Left ventricle myocardium superior (tissue), 1 donor: ENCODE results near the gene KRT75. TPM values are rescaled to one million over a fixed set of nuclear protein-coding genes. Genes with fewer than 3 reads are reported as not detected.

Source experiments
- ATAC-seq: fragments of 200-7000 bp; cut with Tn5 transposase; one replicate; pipeline ENCODE4 v1.9.1; 2020; ENCODE audit warnings: mild to moderate bottlenecking, moderate library complexity
- DNase-seq: peaks from one replicate; pipeline ENCODE4 v3.0.0-alpha.2; 2020
- intact Hi-C: fragments of 100-400 bp; cut with micrococcal nuclease; formaldehyde crosslinking; loops from one replicate; pipeline ENCODE4 v1.11.0; 2022
- total RNA-seq: library from RNA; stranded (reverse); fragmentation: NEBNext Ultra II Directional; extraction: Animal tissue kit (Norgen Biotek cat#: 25700); gene quantifications from one replicate; pipeline ENCODE4 v1.2.1, GENCODE V29; 2021
- donor health status: DM: no; HTN: yes; CAD: no; lungs with severe emphysema.

KRT75 gene
- total RNA-seq, 1 donor from 2014 or later = not detected

DNA sequence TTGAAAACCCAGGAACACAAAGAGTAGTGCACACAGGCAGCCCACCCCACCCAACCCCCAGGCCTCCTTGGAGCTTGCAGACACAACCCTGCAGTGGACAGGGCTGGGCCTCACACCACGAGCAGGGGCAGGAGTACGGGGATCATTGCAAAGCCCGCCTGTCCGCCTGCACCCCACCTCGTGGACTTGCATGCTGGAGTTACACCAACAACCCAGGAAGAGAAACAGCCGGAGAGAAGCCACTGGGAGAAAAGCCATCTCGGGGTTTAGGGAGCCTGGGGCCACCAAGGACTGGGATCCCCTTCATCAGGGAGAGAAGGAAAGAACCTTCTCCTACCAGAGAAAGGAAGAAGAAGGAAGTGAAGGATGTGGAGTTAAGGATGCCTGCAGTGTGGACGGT lies 56.9 kb downstream of the KRT75 start:
- DNase-seq (no peak), ATAC-seq (no peak)
- intact Hi-C loops = loop anchor here (10.0 kb wide), 1 partner anchor 498 kb away; no protein-coding TSS in a partner anchor

Other genes starting within 250 kb of the KRT75 start
- not detected for gene KRT80, start 242.4 kb downstream of the KRT75 start, total RNA-seq
- 0.69 TPM for gene KRT7, start 201.1 kb downstream of the KRT75 start, total RNA-seq
- not detected for gene KRT86, start 159.7 kb downstream of the KRT75 start, total RNA-seq
- not detected for gene KRT81, start 142.8 kb downstream of the KRT75 start, total RNA-seq
- gene KRT83, start 113.0 kb downstream of the KRT75 start, total RNA-seq = not detected
- not detected for gene KRT85, start 66.9 kb downstream of the KRT75 start, total RNA-seq
- not detected for gene KRT84, start 48.7 kb downstream of the KRT75 start, total RNA-seq
- gene KRT82, start 28.0 kb downstream of the KRT75 start, total RNA-seq = not detected
- not detected for gene KRT6B, start 17.8 kb upstream of the KRT75 start, total RNA-seq
- not detected for gene KRT6C, start 39.4 kb upstream of the KRT75 start, total RNA-seq
- gene KRT6A, start 58.9 kb upstream of the KRT75 start, total RNA-seq = 0.27 TPM
- gene KRT5, start 86.0 kb upstream of the KRT75 start, total RNA-seq = 1.1 TPM
- gene KRT71, start 118.8 kb upstream of the KRT75 start, total RNA-seq = not detected
- gene KRT74, start 139.5 kb upstream of the KRT75 start, total RNA-seq = not detected
- gene KRT72, start 167.1 kb upstream of the KRT75 start, total RNA-seq = not detected
- not detected for gene KRT73, start 184.2 kb upstream of the KRT75 start, total RNA-seq
- not detected for gene KRT2, start 217.8 kb upstream of the KRT75 start, total RNA-seq
- 0.15 TPM for gene KRT1, start 246.0 kb upstream of the KRT75 start, total RNA-seq